CD14-positive monocyte (primary cell): Measurements from ENCODE around the gene CHAT. TPM values are rescaled to one million over a fixed set of nuclear protein-coding genes. Genes with fewer than 3 reads are reported as not detected.
A peak's percentile ranks its signal among the peaks of the same experiment; 100 is the strongest.

Experiments used
- DNase-seq, 3 donors: peaks; one replicate each; pipeline ENCODE4 v3.0.0-alpha.2; 2011 to 2022
- H2AFZ ChIP-seq: 2 replicates; pipeline ENCODE4 v1.6.0; 2012; ENCODE audit warnings: mild to moderate bottlenecking, low read depth, low read length, inconsistent platforms; ENCODE audit not compliant: insufficient read depth, poor library complexity, severe bottlenecking
- H3K27ac ChIP-seq, 2 donors: 1 replicate in 1 of 2; 2 replicates in 1 of 2; pipeline ENCODE4 v1.5.1; 2012 to 2013; ENCODE audit warnings: low read length in 2 of 2, control low read depth in 1 of 2, inconsistent platforms in 1 of 2, low read depth in 1 of 2, mild to moderate bottlenecking in 1 of 2
- H3K27me3 ChIP-seq, 2 donors: one replicate each; pipeline versions ENCODE4 v1.6.0 to v1.6.1; 2011 to 2013; ENCODE audit warnings: low read length in 2 of 2; ENCODE audit not compliant: control insufficient read depth in 2 of 2, insufficient read depth in 2 of 2
- H3K36me3 ChIP-seq, 2 donors: replicated peaks in 1 of 2; 1 replicate in 1 of 2; 2 replicates in 1 of 2; pipeline versions ENCODE4 v1.5.1 to v1.6.1; 2012 to 2013; ENCODE audit warnings: low read length in 2 of 2, control low read depth in 1 of 2, inconsistent platforms in 1 of 2, mild to moderate bottlenecking in 1 of 2; ENCODE audit not compliant: insufficient read depth in 2 of 2, control insufficient read depth in 1 of 2
- H3K4me1 ChIP-seq, 2 donors: 1 replicate in 1 of 2; 2 replicates in 1 of 2; pipeline versions ENCODE4 v1.5.1 to v1.6.1; 2012 to 2013; ENCODE audit warnings: low read length in 2 of 2, control low read depth in 1 of 2, inconsistent platforms in 1 of 2, mild to moderate bottlenecking in 1 of 2, moderate library complexity in 1 of 2; ENCODE audit not compliant: insufficient read depth in 2 of 2, control insufficient read depth in 1 of 2
- H3K4me2 ChIP-seq: replicated peaks from 2 replicates; pipeline ENCODE3; 2012; ENCODE audit warnings: low read length, moderate library complexity, mild to moderate bottlenecking; ENCODE audit not compliant: poor library complexity, severe bottlenecking; ENCODE audit errors: extremely low read depth
- H3K4me3 ChIP-seq, 3 experiments: fragments of 200-600 bp in 1 of 3; sonication (generic) in 1 of 3; replicated peaks in 1 of 3; 1 replicate in 2 of 3; 2 replicates in 1 of 3; pipeline ENCODE4 v1.5.1; 2011 to 2013; ENCODE audit warnings: low read length in 3 of 3, mild to moderate bottlenecking in 3 of 3, control low read depth in 2 of 3, low read depth in 2 of 3, inconsistent platforms in 1 of 3, moderate library complexity in 1 of 3
- H3K79me2 ChIP-seq: 2 replicates; pipeline ENCODE4 v1.6.0; 2012; ENCODE audit warnings: mild to moderate bottlenecking, control low read depth, inconsistent platforms, low read length, moderate library complexity; ENCODE audit not compliant: insufficient read depth
- H3K9ac ChIP-seq: 2 replicates; pipeline ENCODE4 v1.6.0; 2017; ENCODE audit warnings: low read length, mild to moderate bottlenecking; ENCODE audit not compliant: insufficient read depth, poor library complexity, severe bottlenecking
- H3K9me3 ChIP-seq, 2 donors: replicated peaks in 1 of 2; 1 replicate in 1 of 2; 2 replicates in 1 of 2; pipeline versions ENCODE4 v1.5.1 to v1.6.1; 2012 to 2013; ENCODE audit warnings: low read length in 2 of 2, control low read depth in 1 of 2; ENCODE audit not compliant: control insufficient read depth in 1 of 2, insufficient read depth in 1 of 2
- H4K20me1 ChIP-seq: 2 replicates; pipeline ENCODE4 v1.6.0; 2012; ENCODE audit warnings: mild to moderate bottlenecking, low read length, control low read depth, moderate library complexity; ENCODE audit not compliant: insufficient read depth
- H3K27ac Mint-ChIP-seq, 7 donors: one replicate each; pipeline ENCODE4 v1.8.0; 2020; ENCODE audit warnings: mild to moderate bottlenecking in 7 of 7, mixed read lengths in 7 of 7, moderate library complexity in 6 of 7, inconsistent platforms in 2 of 7
- H3K27me3 Mint-ChIP-seq, 3 donors: one replicate each; pipeline ENCODE4 v1.8.0; 2021 to 2022; ENCODE audit warnings: low read depth in 3 of 3, mild to moderate bottlenecking in 3 of 3, mixed read lengths in 3 of 3, moderate library complexity in 3 of 3, inconsistent platforms in 1 of 3
- H3K36me3 Mint-ChIP-seq, 2 donors: one replicate each; pipeline ENCODE4 v1.8.0; 2020; ENCODE audit warnings: mixed read lengths in 2 of 2, inconsistent platforms in 1 of 2, mild to moderate bottlenecking in 1 of 2
- H3K4me1 Mint-ChIP-seq: one replicate; pipeline ENCODE4 v1.8.0; 2020; ENCODE audit warnings: mild to moderate bottlenecking, mixed read lengths
- H3K4me3 Mint-ChIP-seq, 2 donors: one replicate each; pipeline ENCODE4 v1.8.0; 2020; ENCODE audit warnings: mild to moderate bottlenecking in 2 of 2, mixed read lengths in 2 of 2, moderate library complexity in 1 of 2
- H3K9me3 Mint-ChIP-seq, 7 donors: one replicate each; pipeline ENCODE4 v1.8.0; 2020 to 2022; ENCODE audit warnings: mixed read lengths in 7 of 7, mild to moderate bottlenecking in 6 of 7, moderate library complexity in 6 of 7, inconsistent platforms in 2 of 7
- CTCF ChIP-seq: fragments of 200-600 bp; IDR thresholded peaks from one replicate; pipeline ENCODE4 v1.8.0; 2022; ENCODE audit warnings: antibody characterized with exemption, mild to moderate bottlenecking
- WGBS: methylation state at CpG from one replicate; pipeline ENCODE4 v1.1.5; 2013; ENCODE audit warnings: missing lambda C conversion rate; ENCODE audit not compliant: insufficient coverage; 5-methylcytosine and 5-hydroxymethylcytosine counted together
- intact Hi-C, 2 donors: fragments of 100-400 bp; cut with micrococcal nuclease; formaldehyde crosslinking; loops; one replicate each; pipeline versions ENCODE4 v1.15.0 to v1.15.1; 2023
- polyA plus RNA-seq, 3 donors: library from polyadenylated mRNA; depleted of rRNA in 1 of 3; unstranded in 2 of 3; stranded (reverse) in 1 of 3; fragments of 300-500 nt in 2 of 3; fragments of >200 nt in 1 of 3; fragmentation: Illumina TruSeq in 2 of 3; gene quantifications; 1 replicate in 2 of 3; 2 replicates in 1 of 3; pipeline ENCODE4 v1.2.3, GENCODE V29; 2012 to 2021

CHAT gene
- polyA plus RNA-seq, 3 donors = not detected

- Histone ChIP-seq H3K36me3 (no peaks in the 10 kb centered on the region), H3K27me3 (peaks cover 35 to 60% of the 10 kb centered on the region in 2 donors), H3K4me2 (no peak overlapping the region), H3K9ac (no peak overlapping the region), H3K4me1 (no peaks in the 10 kb centered on the region), H3K4me3 (no peak overlapping the region), H3K79me2 (no peaks in the 10 kb centered on the region), H4K20me1 (no peaks in the 10 kb centered on the region), H3K27ac (no peak overlapping the region), H3K9me3 (peaks cover 0 to 30% of the 10 kb centered on the region in 2 donors), H2AFZ (no peak overlapping the region)
- H3K27me3 Mint-ChIP-seq = peaks cover 60 to 71% (median 71%) of the 10 kb centered on the region in 3 donors
- TF ChIP-seq CTCF = no peak
- intact Hi-C loops = no loop called here
- no peak overlapping the region for H3K27ac Mint-ChIP-seq
- DNase-seq = no peak
- peaks cover 0 to 6% of the 10 kb centered on the region in 2 donors for H3K36me3 Mint-ChIP-seq
- peak overlapping the region in 1 of 2 donors; percentile 75 for H3K4me3 Mint-ChIP-seq
- H3K4me1 Mint-ChIP-seq = peaks cover 2% of the 10 kb centered on the region
- peaks cover 0 to 30% (median 9%) of the 10 kb centered on the region in 7 donors for H3K9me3 Mint-ChIP-seq
- 11% methylated on average over 9 of the region's 14 CpGs for WGBS
Measured at GRCh38 chr10:49608166-49609005, 5.5 kb upstream of the CHAT start.

DNA sequence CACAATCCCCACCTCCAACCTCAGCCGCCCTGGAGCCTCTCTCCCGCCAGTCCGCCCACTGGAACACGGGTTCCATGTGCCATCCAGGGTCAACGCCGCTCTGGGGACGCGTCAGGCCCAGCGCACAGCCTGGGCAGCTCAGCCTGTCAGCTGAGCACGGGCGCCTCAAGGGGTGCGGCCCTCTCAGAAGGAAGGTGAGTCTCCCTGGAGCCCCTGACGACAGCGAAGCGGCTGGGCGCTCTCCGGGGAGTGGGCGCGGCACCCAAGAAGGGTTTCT lies 4.9 kb upstream of the CHAT start:
- no peak overlapping the region for H2AFZ ChIP-seq
- Mint-ChIP-seq H3K4me1 (peaks cover 2% of the 10 kb centered on the region), H3K27ac (no peak overlapping the region), H3K27me3 (peaks cover 66 to 77% (median 76%) of the 10 kb centered on the region in 3 donors), H3K36me3 (peaks cover 0 to 6% of the 10 kb centered on the region in 2 donors), H3K9me3 (peaks cover 0 to 34% (median 11%) of the 10 kb centered on the region in 7 donors), H3K4me3 (peak overlapping the region in 1 of 2 donors; percentile 75)
- H3K36me3 ChIP-seq = no peaks in the 10 kb centered on the region
- no peak for DNase-seq
- peaks cover 0 to 36% of the 10 kb centered on the region in 2 donors for H3K9me3 ChIP-seq
- intact Hi-C loops = no loop called here
- no peak overlapping the region for H3K27ac ChIP-seq
- no peaks in the 10 kb centered on the region for H4K20me1 ChIP-seq
- no peaks in the 10 kb centered on the region for H3K79me2 ChIP-seq
- H3K4me1 ChIP-seq = no peaks in the 10 kb centered on the region
- WGBS = 7% methylated on average over 15 of the region's 19 CpGs
- no peak for TF ChIP-seq CTCF
- no peak overlapping the region for H3K9ac ChIP-seq
- no peak overlapping the region for H3K4me2 ChIP-seq
- H3K4me3 ChIP-seq = no peak overlapping the region
- H3K27me3 ChIP-seq = peaks cover 41 to 65% of the 10 kb centered on the region in 2 donors
